MCF 10A (cell line): ENCODE data around the gene DOCK8. TPM values are rescaled to one million over a fixed set of nuclear protein-coding genes. Genes with fewer than 3 reads are reported as not detected.

Source experiments
- BruUV-seq: library from RNA; stranded (reverse); fragments of 400-500 nt; replicated peaks from 2 replicates; lab custom pipeline; 2021; lab: Mats Ljungman, UMichigan
- CTCF ChIA-PET: fragments of 300-600 bp; sonication (Branson Sonifier 250); formaldehyde crosslinking; extraction: SDS; loops from one replicate; lab custom pipeline; 2021; ENCODE audit warnings: antibody characterized with exemption, inconsistent platforms; lab: Yijun Ruan, JAX
- POLR2A ChIA-PET: fragments of 300-600, 350-650 bp; sonication (Branson Sonifier 250); formaldehyde crosslinking; extraction: SDS; loops from one replicate; lab custom pipeline; 2020; ENCODE audit warnings: antibody characterized with exemption, inconsistent platforms; lab: Yijun Ruan, JAX
- DNase-seq: peaks from one replicate; pipeline ENCODE4 v3.0.0-alpha.2; 2018; ENCODE audit not compliant: unreplicated experiment
- H3K27ac Mint-ChIP-seq: one replicate; pipeline ENCODE4 v1.8.0; 2022; ENCODE audit warnings: mild to moderate bottlenecking, low read depth, mixed read lengths; ENCODE audit not compliant: unreplicated experiment
- H3K27me3 Mint-ChIP-seq: one replicate; pipeline ENCODE4 v1.8.0; 2022; ENCODE audit warnings: mixed read lengths; ENCODE audit not compliant: insufficient read depth, unreplicated experiment
- H3K36me3 Mint-ChIP-seq: one replicate; pipeline ENCODE4 v1.8.0; 2022; ENCODE audit warnings: mild to moderate bottlenecking, moderate library complexity, mixed read lengths; ENCODE audit not compliant: insufficient read depth, unreplicated experiment
- H3K4me1 Mint-ChIP-seq: one replicate; pipeline ENCODE4 v1.8.0; 2022; ENCODE audit warnings: mixed read lengths; ENCODE audit not compliant: insufficient read depth, unreplicated experiment
- H3K4me3 Mint-ChIP-seq: one replicate; pipeline ENCODE4 v1.8.0; 2022; ENCODE audit warnings: mild to moderate bottlenecking, moderate library complexity, mixed read lengths; ENCODE audit not compliant: unreplicated experiment
- H3K9me3 Mint-ChIP-seq: one replicate; pipeline ENCODE4 v1.8.0; 2022; ENCODE audit warnings: mixed read lengths; ENCODE audit not compliant: unreplicated experiment
- intact Hi-C: fragments of 100-400 bp; cut with micrococcal nuclease; formaldehyde crosslinking; loops from 2 replicates; pipeline ENCODE4 v1.14.1; 2022
- total RNA-seq: library from RNA; stranded (reverse); gene quantifications from 2 replicates; pipeline ENCODE4 v1.2.3, GENCODE V29; 2022
- TF ChIP-seq, protein P1 (sequence below): fragments of 200-600 bp; IDR thresholded peaks from one replicate; pipeline ENCODE4 v1.8.0; 2022; ENCODE audit warnings: antibody characterized with exemption, mild to moderate bottlenecking; ENCODE audit not compliant: unreplicated experiment

DOCK8 gene
- total RNA-seq, 1 experiment from 2014 or later = 5.2 TPM

- Mint-ChIP-seq H3K4me3 (no peak overlapping the region), H3K4me1 (peaks cover 28% of the 10 kb centered on the region), H3K27me3 (no peaks in the 10 kb centered on the region), H3K27ac (no peak overlapping the region), H3K9me3 (no peaks in the 10 kb centered on the region), H3K36me3 (peaks cover 66% of the 10 kb centered on the region)
- POLR2A ChIA-PET = interaction anchor here (0.6 kb wide), 2 partner anchors 26 to 209 kb away, joined by 3 read pairs; no protein-coding TSS in a partner anchor
- DNase-seq = no peak
- no TSS peak for BruUV-seq
- intact Hi-C loops = no loop called here
- CTCF ChIA-PET = no interaction called here
- TF ChIP-seq, protein P1, sequence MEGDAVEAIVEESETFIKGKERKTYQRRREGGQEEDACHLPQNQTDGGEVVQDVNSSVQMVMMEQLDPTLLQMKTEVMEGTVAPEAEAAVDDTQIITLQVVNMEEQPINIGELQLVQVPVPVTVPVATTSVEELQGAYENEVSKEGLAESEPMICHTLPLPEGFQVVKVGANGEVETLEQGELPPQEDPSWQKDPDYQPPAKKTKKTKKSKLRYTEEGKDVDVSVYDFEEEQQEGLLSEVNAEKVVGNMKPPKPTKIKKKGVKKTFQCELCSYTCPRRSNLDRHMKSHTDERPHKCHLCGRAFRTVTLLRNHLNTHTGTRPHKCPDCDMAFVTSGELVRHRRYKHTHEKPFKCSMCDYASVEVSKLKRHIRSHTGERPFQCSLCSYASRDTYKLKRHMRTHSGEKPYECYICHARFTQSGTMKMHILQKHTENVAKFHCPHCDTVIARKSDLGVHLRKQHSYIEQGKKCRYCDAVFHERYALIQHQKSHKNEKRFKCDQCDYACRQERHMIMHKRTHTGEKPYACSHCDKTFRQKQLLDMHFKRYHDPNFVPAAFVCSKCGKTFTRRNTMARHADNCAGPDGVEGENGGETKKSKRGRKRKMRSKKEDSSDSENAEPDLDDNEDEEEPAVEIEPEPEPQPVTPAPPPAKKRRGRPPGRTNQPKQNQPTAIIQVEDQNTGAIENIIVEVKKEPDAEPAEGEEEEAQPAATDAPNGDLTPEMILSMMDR = no peak
Observed at GRCh38 chr9:511861-512260, 297.2 kb downstream of the DOCK8 start.

DNA sequence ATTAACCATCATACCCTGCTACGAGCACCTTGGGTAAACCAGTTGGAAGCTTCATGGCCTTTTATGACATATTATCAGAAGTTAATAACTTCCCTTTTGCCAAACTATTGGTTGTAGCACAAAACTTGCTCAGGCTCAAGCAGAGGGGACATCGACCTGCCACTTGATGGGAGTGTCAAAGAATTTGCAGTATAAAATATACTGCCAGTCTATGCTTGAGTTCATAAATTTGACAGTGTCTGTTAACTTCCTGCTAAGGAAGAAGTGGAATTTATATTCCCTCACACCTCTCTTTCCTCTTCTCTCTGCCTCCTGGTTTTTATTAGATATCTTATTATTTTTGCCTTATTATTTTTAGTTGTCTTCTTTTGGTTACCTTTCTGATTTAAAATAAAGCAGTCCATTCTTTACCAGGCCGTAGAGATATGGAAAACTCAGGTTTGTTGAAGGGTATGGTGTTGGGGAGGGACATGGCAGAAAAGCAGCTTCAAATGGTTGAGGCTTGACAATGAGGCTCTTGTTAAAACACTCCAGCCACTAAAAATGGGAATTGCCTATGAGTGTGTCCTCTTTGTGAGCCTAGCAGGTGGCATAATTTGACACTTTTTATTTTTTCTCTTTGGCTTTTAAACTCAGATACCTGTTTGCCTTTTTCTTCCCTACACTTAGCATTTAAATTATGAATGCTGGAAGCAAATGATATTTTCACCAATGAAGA, 298.0 kb downstream of the DOCK8 start:
- Mint-ChIP-seq H3K4me1 (peaks cover 28% of the 10 kb centered on the region), H3K27ac (peak overlapping the region; percentile 12), H3K27me3 (no peaks in the 10 kb centered on the region), H3K4me3 (no peak overlapping the region), H3K36me3 (peaks cover 66% of the 10 kb centered on the region), H3K9me3 (no peaks in the 10 kb centered on the region)
- POLR2A ChIA-PET = interaction anchor here (0.6 to 0.8 kb wide), 2 partner anchors 17 to 26 kb away, joined by 3 read pairs; no protein-coding TSS in a partner anchor
- DNase-seq = no peak
- no TSS peak for BruUV-seq
- TF ChIP-seq, protein P1 = no peak
- intact Hi-C loops = no loop called here
- CTCF ChIA-PET = no interaction called here

Other genes with a start within 250 kb of the DOCK8 start
- gene WASHC1, start 185.4 kb upstream of the DOCK8 start, total RNA-seq = 17.2 and 18.2 TPM in 2 replicates
- 2.1 and 2.4 TPM in 2 replicates for gene FOXD4, start 96.4 kb upstream of the DOCK8 start, total RNA-seq
- 41.2 and 43.1 TPM in 2 replicates for gene ZNG1A, start 35.8 kb upstream of the DOCK8 start, total RNA-seq